ACC112 (cell line): ENCODE data around the gene PRX.
A peak's percentile ranks its signal among the peaks of the same experiment; 100 is the strongest.

ENCODE experiments used
- H2AFZ ChIP-seq: fragments of 200-600 bp; sonication (generic); one replicate; pipeline ENCODE4 v1.6.0; 2017; ENCODE audit warnings: antibody characterized with exemption, low read length; ENCODE audit not compliant: unreplicated experiment
- H3K27ac ChIP-seq: fragments of 200-600 bp; sonication (generic); 2 replicates; pipeline ENCODE4 v1.5.1; 2014; ENCODE audit warnings: low read depth, mild to moderate bottlenecking, antibody characterized with exemption, low read length, moderate library complexity
- H3K27me3 ChIP-seq: fragments of 200-600 bp; sonication (generic); 2 replicates; pipeline ENCODE4 v1.6.1; 2014; ENCODE audit warnings: mild to moderate bottlenecking, antibody characterized with exemption, low read length, moderate library complexity, mixed read lengths; ENCODE audit not compliant: insufficient read depth
- H3K36me3 ChIP-seq: fragments of 200-600 bp; sonication (generic); 2 replicates; pipeline ENCODE4 v1.6.1; 2016; ENCODE audit warnings: mild to moderate bottlenecking, antibody characterized with exemption, low read length, moderate library complexity, mixed read lengths; ENCODE audit not compliant: insufficient read depth
- H3K4me1 ChIP-seq: fragments of 200-600 bp; sonication (generic); one replicate; pipeline ENCODE4 v1.6.1; 2016; ENCODE audit warnings: low read length, mixed read lengths; ENCODE audit not compliant: insufficient read depth, unreplicated experiment, control insufficient read depth
- H3K4me3 ChIP-seq: fragments of 200-600 bp; sonication (generic); 2 replicates; pipeline ENCODE4 v1.5.1; 2014; ENCODE audit warnings: mild to moderate bottlenecking, low read depth, low read length
- H3K79me2 ChIP-seq: fragments of 200-600 bp; sonication (generic); one replicate; pipeline ENCODE4 v1.6.0; 2016; ENCODE audit warnings: low read length; ENCODE audit not compliant: control insufficient read depth, unreplicated experiment, insufficient read depth

Gene PRX

DNA sequence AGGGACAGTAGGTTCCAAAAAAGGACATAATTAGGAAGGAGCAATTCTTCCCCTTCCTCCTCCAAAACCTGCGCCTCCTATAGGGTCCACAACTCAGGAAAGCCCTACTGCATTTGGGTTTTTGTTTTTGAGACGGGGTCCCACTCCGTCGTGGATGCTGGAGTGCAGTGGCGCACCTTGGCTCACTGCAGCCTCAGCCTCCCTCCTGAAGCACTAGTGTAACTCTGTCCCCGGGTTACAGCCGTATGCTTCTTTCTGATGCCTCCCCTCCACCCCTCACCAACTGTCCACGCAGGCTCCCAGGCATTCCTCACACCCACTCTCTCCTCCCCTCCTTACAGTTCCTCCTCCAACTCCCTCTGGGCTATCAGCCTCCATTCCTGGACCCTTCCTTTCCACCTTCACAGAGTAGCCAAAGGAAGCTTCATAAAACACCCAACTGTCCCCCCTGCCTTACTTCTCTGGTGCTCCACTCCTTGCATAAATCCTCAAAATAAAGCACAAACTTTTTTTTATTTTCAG is 33.1 kb upstream of the PRX start:
- Histone ChIP-seq H2AFZ (no peak overlapping the region), H3K4me3 (no peak overlapping the region), H3K79me2 (peaks cover 23% of the 10 kb centered on the region), H3K27me3 (no peaks in the 10 kb centered on the region), H3K36me3 (0 out of 2 replicates have a peak, but pooled peaks cover 4% of the 10 kb centered on the region), H3K27ac (0 out of 2 replicates have a peak overlapping the region, but pooled peaks have one; percentile 39), H3K4me1 (peaks cover 16% of the 10 kb centered on the region)

DNA sequence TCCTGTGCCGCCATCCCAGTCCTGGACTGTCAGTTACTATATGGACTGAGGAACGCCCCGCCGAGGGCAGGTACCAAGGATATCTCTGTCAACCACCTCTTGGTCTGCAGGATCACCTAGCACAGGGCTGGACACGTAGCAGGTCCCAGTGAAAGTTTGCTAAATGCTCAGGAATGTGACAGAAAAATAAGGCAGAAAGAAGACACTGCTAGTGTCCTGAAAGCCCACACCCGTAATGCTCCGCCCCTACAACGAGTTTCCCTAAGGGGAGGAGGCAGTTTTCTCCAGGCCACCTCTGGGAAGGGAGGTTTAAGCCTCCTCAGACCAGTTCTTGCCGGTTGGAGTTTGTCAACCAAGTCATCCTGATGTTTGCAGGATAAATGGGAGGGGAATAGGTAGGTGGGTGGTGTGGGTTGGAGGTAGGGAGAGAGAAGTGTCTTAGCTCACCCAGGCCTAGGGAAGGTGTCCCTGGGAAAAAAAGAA is 32.6 kb upstream of the PRX start:
- 0 out of 2 replicates have a peak, but pooled peaks cover 4% of the 10 kb centered on the region for H3K36me3 ChIP-seq
- H3K27me3 ChIP-seq, result no peaks in the 10 kb centered on the region
- H3K4me3 ChIP-seq, result no peak overlapping the region
- H3K79me2 ChIP-seq, result peaks cover 28% of the 10 kb centered on the region
- H3K4me1 ChIP-seq, result peaks cover 16% of the 10 kb centered on the region
- peak overlapping the region; percentile 39 for H3K27ac ChIP-seq
- H2AFZ ChIP-seq, result no peak overlapping the region

GRCh38 chr19:40444825-40445312 is 31.7 kb upstream of the PRX start:
- H3K4me1 ChIP-seq, result peaks cover 16% of the 10 kb centered on the region
- peaks cover 32% of the 10 kb centered on the region for H3K79me2 ChIP-seq
- H3K36me3 ChIP-seq, result 0 out of 2 replicates have a peak, but pooled peaks cover 8% of the 10 kb centered on the region
- no peaks in the 10 kb centered on the region for H3K27me3 ChIP-seq
- H2AFZ ChIP-seq, result peak overlapping the region; percentile 27
- peak overlapping the region; percentile 55 for H3K27ac ChIP-seq
- peak overlapping the region; percentile 90 for H3K4me3 ChIP-seq

GRCh38 chr19:40444000-40444824 is 31.0 kb upstream of the PRX start, which contains the start of gene SERTAD3:
TSS of gene SERTAD3 (minus strand) at chr19:40444335. CDS start at chr19:40442080, 2,255 bp downstream.
- 0 out of 2 replicates have a peak, but pooled peaks cover 8% of the 10 kb centered on the region for H3K36me3 ChIP-seq
- peak within 1 kb of the TSS; percentile 90 for H3K4me3 ChIP-seq

GRCh38 chr19:40443131-40443999 is 30.2 kb upstream of the PRX start:
- Histone ChIP-seq H3K27ac (peak overlapping the region; percentile 80), H2AFZ (peak overlapping the region; percentile 7), H3K36me3 (0 out of 2 replicates have a peak, but pooled peaks cover 8% of the 10 kb centered on the region), H3K4me3 (peak overlapping the region; percentile 90), H3K27me3 (no peaks in the 10 kb centered on the region), H3K79me2 (peaks cover 32% of the 10 kb centered on the region), H3K4me1 (peaks cover 16% of the 10 kb centered on the region)

More at GRCh38 chr19:40444000-40444824, 31.0 kb upstream of the PRX start, which contains the start of gene SERTAD3:
- H3K27ac ChIP-seq, result peak within 1 kb of the TSS; percentile 80
- H3K4me1 ChIP-seq, result peaks cover 16% of the 10 kb centered on the region
- H3K27me3 ChIP-seq, result no peaks in the 10 kb centered on the region
- peak within 1 kb of the TSS; percentile 99 for H2AFZ ChIP-seq
- peaks cover 32% of the 10 kb centered on the region for H3K79me2 ChIP-seq

DNA sequence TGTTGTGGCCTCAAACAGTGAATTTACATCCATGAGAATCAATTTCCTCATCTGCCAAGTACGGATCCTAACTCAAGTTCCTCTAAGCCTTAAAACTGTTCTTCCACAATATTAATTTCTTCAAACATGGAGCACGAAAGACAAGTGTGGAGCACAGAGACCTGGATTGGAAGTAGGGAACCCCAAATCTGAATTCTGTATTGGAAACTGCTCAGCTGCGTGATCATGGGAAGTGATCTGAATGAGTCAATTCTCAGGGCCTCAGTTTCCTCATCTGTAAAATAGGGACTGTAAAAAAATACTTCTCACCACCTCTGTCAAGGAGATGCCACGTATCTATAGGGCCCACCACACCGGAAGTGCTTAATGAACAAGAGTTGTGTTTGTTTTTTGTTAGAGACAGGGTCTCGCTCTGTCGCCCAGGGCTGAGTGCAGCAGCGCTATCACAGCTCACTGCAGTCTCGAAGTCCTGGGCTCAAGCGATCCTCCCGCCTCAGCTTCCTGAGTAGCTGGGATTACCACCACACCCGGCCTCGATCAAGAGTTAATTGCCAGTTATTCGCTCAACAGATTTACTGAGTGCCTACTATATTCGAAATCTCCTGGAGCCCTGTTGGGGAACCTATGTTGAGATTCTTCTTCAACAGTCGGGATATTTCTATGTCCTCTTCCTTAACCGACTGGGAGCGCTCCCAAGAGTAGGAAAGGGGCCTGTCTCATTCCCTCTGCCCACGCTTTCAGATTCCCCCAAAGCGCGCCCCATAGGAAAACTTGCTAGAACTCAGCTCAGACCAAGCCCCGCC is 29.4 kb upstream of the PRX start:
- H3K27ac ChIP-seq, result peak overlapping the region; percentile 75
- H3K27me3 ChIP-seq, result no peaks in the 10 kb centered on the region
- H3K4me3 ChIP-seq, result peak overlapping the region; percentile 90
- H3K79me2 ChIP-seq, result peaks cover 32% of the 10 kb centered on the region
- H3K4me1 ChIP-seq, result peaks cover 16% of the 10 kb centered on the region
- peak overlapping the region; percentile 64 for H2AFZ ChIP-seq
- 0 out of 2 replicates have a peak, but pooled peaks cover 8% of the 10 kb centered on the region for H3K36me3 ChIP-seq

DNA sequence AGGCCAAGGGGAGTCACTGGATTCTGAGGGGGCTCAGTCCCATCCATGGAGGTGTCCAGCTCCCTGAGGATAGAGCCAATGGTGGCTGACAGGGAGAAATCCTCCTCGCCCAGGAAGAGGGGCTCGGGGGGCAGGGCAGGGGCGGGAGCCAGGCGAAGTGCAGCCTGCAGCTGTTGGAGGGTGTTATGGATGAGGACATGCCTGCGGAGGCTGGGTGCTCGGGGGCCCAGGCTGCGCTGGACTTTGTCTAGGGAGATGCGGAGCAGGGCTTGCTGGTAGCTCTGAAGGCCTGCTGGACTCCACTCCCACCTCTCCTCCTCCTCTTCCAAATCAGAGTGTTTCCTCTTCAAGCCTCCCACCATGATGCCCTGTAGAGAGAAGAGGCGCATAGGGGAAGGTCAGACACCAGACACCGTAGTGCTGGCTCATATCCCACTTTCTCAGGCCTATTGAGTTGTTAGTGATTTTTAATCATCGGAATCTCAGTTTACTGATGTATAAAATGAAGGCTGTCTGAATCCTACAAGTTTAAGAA is 28.6 kb upstream of the PRX start:
- Histone ChIP-seq H3K4me1 (peaks cover 16% of the 10 kb centered on the region), H3K27ac (peak overlapping the region; percentile 75; the same call in 1 of the 2 replicates)

GRCh38 chr19:40438284-40438683 is 25.1 kb upstream of the PRX start:
- Histone ChIP-seq H2AFZ (no peak overlapping the region), H3K36me3 (0 out of 2 replicates have a peak, but pooled peaks cover 8% of the 10 kb centered on the region), H3K4me3 (no peak overlapping the region), H3K27me3 (no peaks in the 10 kb centered on the region), H3K79me2 (peaks cover 23% of the 10 kb centered on the region), H3K4me1 (peaks cover 7% of the 10 kb centered on the region), H3K27ac (no peak overlapping the region)

More for the DNA sequence above, 28.6 kb upstream of the PRX start:
- Histone ChIP-seq H3K27me3 (no peaks in the 10 kb centered on the region), H3K79me2 (peaks cover 32% of the 10 kb centered on the region), H2AFZ (no peak overlapping the region), H3K36me3 (0 out of 2 replicates have a peak, but pooled peaks cover 8% of the 10 kb centered on the region), H3K4me3 (peak overlapping the region; percentile 90)

DNA sequence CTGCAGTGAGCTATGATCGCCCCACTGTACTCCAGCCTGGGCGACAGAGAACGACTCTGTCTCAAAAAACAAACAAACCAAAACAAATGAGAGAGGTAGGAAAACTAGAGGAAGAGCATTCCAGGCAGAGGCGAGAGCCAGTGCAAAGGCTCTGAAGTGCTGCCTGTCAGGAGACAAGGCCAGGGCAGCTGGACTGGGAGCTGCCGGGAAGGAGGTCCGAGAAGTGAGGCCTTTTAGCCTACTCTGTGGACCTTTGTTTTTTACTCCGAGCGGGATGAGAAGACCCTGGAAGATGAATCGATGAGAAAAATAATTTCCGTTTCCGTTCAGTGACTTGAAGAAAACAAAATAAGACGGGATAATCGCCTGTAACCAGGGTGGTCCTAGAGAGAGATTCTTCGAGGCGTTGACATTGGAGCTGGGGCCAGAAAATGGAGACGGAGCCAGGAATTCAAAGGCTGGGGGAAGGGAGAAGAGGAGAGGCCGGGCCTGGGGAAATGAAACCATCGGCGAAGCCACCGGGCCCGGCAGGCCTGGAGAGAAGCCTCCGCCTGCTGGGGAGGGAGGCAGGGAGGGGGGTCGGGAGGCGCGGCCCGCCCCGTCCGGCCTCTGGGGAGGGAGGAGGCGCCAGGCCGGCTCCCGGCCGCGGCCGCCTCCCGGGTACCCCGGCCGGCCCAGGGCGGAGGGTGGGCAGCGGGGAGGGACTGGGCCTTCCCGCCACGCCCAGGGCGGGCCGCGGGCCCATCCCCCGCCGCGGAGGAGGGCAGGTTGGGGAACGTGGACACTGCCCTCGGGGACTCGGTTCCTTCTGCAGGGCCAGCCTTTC is 20.4 kb upstream of the PRX start:
- H3K27ac ChIP-seq, result peak overlapping the region; percentile 97
- no peaks in the 10 kb centered on the region for H3K36me3 ChIP-seq
- H3K4me1 ChIP-seq, result peaks cover 5% of the 10 kb centered on the region
- peak overlapping the region; percentile 90 for H2AFZ ChIP-seq
- no peaks in the 10 kb centered on the region for H3K79me2 ChIP-seq
- H3K27me3 ChIP-seq, result no peaks in the 10 kb centered on the region
- peak overlapping the region; percentile 75 for H3K4me3 ChIP-seq
